G401 (cell line): Measurements from ENCODE around the gene GCDH. TPM values are rescaled to one million over a fixed set of nuclear protein-coding genes. Genes with fewer than 3 reads are reported as not detected.
A peak's percentile ranks its signal among the peaks of the same experiment; 100 is the strongest.
"Not testable (repeated sequence)": the region's sequence is repeated elsewhere in the genome, so short reads cannot be mapped to it uniquely, and the experiment has no call there.

Experiments used
- DNase-seq: peaks from one replicate; pipeline ENCODE4 v3.0.0-alpha.2; 2015; ENCODE audit warnings: low spot score
- in situ Hi-C: cut with HindIII; loops from 2 replicates; pipeline ENCODE4 v1.10.0; 2016; ENCODE audit warnings: low sequenced_read_pairs, mixed read lengths
- total RNA-seq: library from RNA; depleted of rRNA; stranded (reverse); fragments of >200 nt; shearing (Covaris generic); gene quantifications from 2 replicates; pipeline ENCODE4 v1.2.3, GENCODE V29; 2014

The GCDH gene
- total RNA-seq, 1 experiment from 2014 or later = 90.3 TPM

DNA sequence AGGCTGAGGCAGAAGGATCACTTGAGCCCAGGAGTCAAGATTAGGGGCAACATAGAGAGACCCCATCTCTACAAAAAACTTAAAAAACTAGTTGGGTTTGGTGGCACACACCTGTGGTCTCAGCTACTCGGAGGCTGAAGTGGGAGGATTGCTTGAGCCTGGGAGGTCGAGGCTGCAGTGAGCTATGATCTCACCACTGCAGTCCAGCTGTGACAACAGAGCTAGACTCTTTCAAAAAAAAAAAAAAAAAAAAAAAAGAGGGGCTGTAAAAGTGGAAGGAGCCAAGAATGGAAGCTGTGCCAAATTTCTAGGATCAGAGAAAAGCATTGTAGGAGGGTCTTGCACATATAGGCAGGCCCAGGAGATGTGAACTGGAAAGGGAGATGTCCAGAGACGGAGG is 19.3 kb upstream of the GCDH start:
- DNase-seq = no peak
- in situ Hi-C loops = no loop called here

- DNase-seq = no peak
- in situ Hi-C loops = no loop called here
Observed at GRCh38 chr19:12872255-12872654, 18.7 kb upstream of the GCDH start.

GRCh38 chr19:12872941-12873890 is 17.7 kb upstream of the GCDH start:
- no peak for DNase-seq
- in situ Hi-C loops = no loop called here

DNA sequence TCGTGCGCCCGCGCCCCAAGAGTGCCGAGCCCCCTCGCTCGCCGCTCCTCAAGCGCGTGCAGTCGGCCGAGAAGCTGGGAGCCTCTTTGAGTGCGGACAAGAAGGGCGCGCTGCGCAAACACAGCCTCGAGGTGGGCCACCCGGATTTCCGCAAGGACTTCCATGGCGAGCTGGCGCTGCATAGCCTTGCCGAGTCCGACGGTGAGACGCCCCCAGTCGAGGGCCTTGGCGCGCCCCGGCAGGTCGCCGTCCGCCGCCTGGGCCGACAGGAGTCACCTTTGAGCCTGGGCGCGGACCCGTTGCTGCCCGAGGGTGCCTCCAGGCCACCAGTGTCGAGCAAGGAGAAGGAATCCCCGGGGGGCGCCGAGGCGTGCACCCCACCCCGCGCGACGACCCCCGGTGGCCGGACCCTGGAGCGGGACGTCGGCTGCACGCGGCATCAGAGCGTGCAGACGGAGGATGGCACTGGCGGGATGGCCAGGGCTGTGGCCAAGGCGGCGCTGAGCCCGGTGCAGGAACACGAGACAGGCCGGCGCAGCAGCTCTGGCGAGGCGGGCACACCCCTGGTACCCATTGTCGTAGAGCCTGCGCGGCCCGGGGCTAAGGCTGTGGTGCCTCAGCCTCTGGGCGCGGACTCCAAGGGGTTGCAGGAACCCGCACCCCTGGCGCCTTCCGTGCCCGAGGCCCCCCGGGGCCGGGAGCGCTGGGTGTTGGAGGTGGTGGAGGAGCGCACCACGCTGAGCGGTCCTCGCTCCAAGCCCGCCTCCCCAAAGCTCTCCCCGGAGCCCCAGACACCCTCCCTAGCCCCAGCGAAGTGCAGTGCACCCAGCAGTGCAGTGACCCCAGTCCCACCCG is 16.8 kb upstream of the GCDH start:
- DNase-seq = no peak
- in situ Hi-C loops = no loop called here

DNA sequence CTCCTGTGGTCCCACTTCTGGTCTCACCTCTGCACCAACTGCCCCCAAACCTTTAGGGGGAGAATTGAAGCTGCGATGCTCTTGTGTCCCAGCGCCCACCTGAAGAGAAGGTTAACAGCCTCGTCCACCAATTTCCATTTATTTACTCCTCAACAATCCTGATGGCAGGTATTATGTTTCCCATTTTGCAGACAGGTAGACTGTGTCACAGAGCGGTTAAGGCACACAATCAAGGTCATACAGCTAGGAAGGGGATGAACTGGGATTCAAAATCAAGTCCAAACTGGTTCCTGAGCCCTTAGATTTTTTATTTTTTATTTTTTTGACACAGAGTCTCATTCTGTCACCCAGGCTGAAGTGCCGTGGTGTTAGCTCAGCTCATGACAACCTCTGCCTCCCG is 15.9 kb upstream of the GCDH start:
- DNase-seq = no peak
- in situ Hi-C loops = no loop called here

GRCh38 chr19:12880551-12881171 is 10.3 kb upstream of the GCDH start:
- peak; percentile 67 for DNase-seq
- in situ Hi-C loops = no loop called here

GRCh38 chr19:12881172-12881808 is 9.7 kb upstream of the GCDH start, which contains the start of gene DNASE2:
TSS of gene DNASE2 (minus strand) at chr19:12881449. CDS start at chr19:12881375, 74 bp downstream.
- peak; percentile 93 for DNase-seq

GRCh38 chr19:12882589-12882988 is 8.4 kb upstream of the GCDH start:
- in situ Hi-C loops = no loop called here

More at GRCh38 chr19:12881172-12881808, 9.7 kb upstream of the GCDH start, which contains the start of gene DNASE2:
- in situ Hi-C loops = no loop called here

DNA sequence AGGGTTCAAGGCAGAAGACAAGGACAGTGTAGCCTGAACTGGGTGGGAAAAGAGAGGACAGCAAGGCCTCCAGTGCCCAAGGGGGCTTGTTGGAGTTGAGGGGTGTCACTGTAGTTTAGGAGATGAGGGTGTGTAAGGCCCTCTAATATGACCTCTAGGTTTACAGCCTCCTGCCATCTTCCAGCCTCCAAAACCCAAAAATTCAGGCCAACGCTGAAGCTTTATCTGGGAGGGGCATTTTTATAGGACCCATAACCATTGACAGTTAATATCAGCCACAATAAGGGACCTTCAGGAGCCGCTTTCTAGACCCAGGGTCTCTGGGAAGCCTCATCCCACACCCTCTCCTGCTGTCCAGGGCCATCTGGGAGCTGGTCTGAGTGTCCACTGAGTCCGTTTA is 6.8 kb upstream of the GCDH start:
- DNase-seq = no peak
- in situ Hi-C loops = no loop called here

More at GRCh38 chr19:12882589-12882988, 8.4 kb upstream of the GCDH start:
- DNase-seq = no peak

- no peak for DNase-seq
- in situ Hi-C loops = no loop called here
Observed at GRCh38 chr19:12884627-12884925, 6.4 kb upstream of the GCDH start.

DNA sequence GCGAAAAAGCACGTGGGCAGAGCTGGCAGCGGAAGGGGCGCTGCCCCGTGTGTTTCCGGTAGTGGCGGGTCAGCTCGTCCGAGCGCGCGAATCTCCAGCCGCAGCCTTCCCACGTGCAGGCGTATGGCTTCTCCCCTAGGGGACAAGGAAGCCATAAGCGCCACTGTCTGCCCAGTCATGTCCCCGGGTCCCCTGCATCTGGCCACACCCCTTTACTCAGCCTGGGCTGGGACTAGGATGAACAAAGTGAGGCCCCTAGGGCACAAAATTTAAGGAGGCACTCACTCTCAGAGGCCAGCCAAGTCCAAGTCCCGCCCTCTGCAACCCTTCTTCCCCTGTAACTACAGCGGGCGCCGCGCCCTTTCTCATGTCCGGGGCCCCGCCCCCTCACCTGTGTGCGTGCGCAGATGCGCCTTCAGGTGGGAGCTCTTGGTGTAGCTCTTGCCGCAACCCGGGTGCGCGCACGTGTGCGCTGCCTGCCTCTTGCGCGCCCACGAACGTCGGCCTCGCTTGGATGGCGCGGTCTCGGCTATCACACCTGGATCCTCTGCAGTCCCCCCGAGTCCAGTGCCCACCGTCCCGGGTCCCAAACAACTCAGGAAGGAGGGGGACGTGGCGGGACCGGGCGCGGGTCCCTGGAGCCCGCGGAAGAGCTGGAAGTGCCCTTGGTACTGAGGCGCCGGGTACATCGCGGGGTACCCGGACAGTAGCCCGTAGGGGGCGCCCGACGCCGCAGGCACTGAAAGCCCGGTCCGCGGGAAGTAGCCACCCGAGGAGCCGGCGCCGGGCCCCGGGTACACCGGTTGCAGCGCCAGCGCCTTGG is 5.8 kb upstream of the GCDH start:
- in situ Hi-C loops = no loop called here
- no peak for DNase-seq

DNA sequence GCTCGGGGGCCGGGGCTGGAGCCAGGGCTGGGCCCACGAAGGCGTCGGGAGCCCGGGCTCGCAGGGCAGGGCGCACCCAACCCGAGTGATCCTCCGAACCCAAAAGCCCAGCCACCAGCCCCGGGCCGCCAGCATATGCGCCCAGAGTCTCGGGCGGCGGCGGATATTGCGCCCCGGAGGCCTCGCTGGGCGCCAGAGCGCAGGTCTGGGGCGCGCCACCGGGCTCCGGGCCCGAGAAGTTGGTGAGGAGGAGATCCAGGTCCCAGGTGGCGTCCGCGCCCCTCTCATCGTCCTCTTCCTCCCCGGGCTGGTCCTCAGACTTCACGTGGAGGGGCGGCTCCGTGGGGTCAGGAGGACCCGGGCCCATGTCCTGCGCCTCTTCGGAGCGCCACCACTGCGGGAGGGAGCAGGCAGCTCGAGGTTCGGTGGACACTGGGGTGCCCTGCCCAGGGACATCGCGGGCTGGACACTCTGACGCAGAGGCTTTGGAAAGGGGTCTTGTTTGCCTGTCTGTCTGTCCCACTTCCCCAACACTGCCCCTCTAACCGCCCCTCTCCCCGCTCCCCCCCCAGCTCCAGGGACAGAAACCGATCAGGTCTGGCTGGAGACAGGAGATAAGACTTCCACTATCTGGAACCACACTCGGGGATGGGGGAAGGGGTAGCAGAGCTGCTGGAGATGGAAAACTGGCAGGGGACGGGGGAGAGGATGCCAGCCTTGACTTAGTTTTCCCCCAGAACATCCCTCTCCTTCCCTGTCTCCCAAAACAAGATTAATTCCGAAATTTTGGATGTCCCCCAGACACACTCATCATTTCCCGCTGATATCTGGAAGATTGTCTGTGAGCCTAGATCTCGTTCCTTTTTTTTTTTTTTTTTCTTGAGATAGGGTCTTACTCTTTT is 5.0 kb upstream of the GCDH start:
- DNase-seq = no peak
- in situ Hi-C loops = no loop called here

GRCh38 chr19:12886651-12886968 is 4.3 kb upstream of the GCDH start:
- no peak for DNase-seq
- in situ Hi-C loops = no loop called here

DNA sequence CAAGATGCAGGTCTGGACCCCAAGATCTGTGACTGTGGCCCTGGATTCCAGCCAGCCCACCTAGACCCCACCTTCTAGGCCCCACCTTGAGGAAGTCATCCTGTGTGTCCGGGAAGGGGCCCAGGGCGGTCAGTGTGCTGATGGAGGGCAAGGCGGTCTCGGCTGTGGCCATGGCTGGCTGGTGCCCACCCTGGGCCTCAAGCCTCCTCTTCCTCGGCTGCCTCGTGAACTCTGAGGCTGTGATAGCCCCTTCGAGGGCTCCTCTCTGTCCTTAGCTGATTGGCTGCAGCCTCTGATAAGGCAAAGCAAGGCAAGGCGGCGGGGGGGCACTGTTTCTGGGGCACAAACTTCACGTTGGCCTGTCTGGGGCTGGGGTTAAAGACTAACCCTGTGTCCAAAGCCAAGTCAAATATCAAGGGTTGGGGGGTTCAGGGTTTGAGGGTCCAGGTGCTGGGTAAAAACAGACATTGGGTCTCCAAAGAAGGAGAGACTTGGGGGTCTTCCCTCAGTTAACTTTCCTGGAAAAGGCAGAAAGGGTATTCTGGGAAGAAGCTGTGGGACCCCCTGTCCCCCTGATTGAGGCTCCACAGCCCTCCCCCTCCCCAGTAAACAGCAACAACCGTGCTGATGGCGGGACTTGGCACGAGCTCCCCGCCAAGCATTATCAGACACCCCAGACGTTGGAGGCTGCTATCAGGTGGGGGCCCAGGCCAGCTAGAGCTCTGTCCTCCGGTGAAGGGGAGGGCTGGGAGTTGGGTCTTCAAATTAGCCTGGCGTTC is 3.8 kb upstream of the GCDH start, which contains the start of gene KLF1:
TSS of gene KLF1 (minus strand) at position 233 of the 779 bp plus-strand sequence. CDS start at position 172, 61 bp downstream.
- no peak for DNase-seq
- in situ Hi-C loops = no loop called here

DNA sequence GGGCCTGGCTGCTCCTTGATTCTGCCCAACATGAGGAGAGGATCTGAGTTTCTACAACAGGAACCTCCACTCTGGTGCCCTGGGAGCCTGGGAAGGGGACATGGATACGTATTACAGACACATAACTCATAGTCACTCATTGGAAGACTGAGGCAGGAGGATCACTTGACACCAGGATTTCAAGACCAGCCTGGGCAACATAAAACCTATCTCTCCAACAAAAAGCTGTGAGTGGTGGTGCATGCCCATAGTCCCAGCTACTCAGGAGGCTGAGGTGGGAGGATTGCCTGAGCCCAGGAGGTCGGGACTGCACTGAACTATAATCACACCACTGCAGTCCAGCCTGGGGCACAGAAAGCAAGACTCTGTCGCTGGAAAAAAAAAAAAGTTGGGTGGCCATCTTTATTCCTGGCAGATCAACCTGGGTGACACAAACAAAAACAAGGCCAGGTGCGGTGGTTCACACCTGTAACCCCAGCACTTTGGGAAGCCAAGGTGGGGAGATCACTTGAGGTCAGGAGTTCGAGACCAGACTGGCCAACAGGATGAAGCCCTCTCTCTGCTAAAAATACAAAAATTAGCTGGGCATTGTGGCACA is 2.9 kb upstream of the GCDH start:
- no peak for DNase-seq
- in situ Hi-C loops = no loop called here

DNA sequence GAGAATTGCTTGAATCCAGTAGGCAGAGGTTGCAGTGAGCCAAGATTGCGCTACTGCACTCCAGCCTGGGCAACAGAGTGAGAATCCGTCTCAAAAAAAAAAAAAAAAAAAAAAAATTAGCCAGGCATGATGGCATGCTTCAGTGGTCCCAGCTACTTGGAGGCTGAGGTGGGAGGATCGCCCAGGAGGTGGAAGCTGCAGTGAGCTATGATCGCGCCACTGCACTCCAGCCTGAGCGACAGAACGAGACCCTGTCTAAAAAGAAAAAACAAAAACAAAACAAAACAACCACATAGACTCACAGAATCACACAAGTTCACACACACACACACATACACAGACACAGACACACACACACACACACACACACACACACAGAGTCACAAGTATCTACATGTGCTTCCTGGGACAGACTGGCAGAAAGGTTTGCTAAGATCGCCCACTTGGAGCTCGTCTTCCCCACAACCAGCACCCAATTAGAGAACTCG is 617 bp upstream of the GCDH start:
- DNase-seq, in situ Hi-C loops: not testable (repeated sequence)
